Measurements from ENCODE around the gene RSPH4A. TPM values are rescaled to one million over a fixed set of nuclear protein-coding genes. Genes with fewer than 3 reads are reported as not detected.

The RSPH4A gene
- total and polyA plus RNA-seq, 2 donors (not counting 3 experiments of a cell fraction or from before 2014, with no cell fraction given): 0.06 to 0.15 TPM

- Histone ChIP-seq H3K27me3 (ENCODE audit: control insufficient read depth in 2 of 2, insufficient read depth in 2 of 2, low read length in 2 of 2) (peaks cover 0 to 3% of the 10 kb centered on the region in 2 experiments), H2AFZ (ENCODE audit: low read depth, low read length) (no peak overlapping the region), H3K9ac (replicated peaks; ENCODE audit: extremely low read depth, insufficient read depth, low read length) (no peak overlapping the region), H3K36me3 (ENCODE audit: control insufficient read depth in 2 of 2, extremely low read depth in 1 of 2, insufficient read depth in 2 of 2, low read length in 2 of 2) (no peaks in the 10 kb centered on the region), H3K79me2 (ENCODE audit: control insufficient read depth, insufficient read depth, low read length) (no peaks in the 10 kb centered on the region), H3K4me2 (ENCODE audit: insufficient read depth, low read length) (no peak overlapping the region), H4K20me1 (replicated peaks; ENCODE audit: control insufficient read depth, extremely low read depth, insufficient read depth, low read length) (no peaks in the 10 kb centered on the region), H3K27ac (ENCODE audit: insufficient read depth, low read depth, low read length) (no peak overlapping the region), H3K9me1 (replicated peaks; ENCODE audit: control insufficient read depth, extremely low read depth, insufficient read depth, low read length) (no peaks in the 10 kb centered on the region), H3K4me1 (ENCODE audit: control insufficient read depth, extremely low read depth, insufficient read depth, low read length) (peaks cover 4% of the 10 kb centered on the region), H3K4me3 (replicated peaks in 1 of 3; ENCODE audit: insufficient read depth in 1 of 3, low read depth in 1 of 3, low read length in 3 of 3) (no peak overlapping the region), H3K9me3 (replicated peaks; ENCODE audit: control insufficient read depth, insufficient read depth, low read length) (no peaks in the 10 kb centered on the region)
- DNase-seq (ENCODE audit: low read depth, low spot score): no peak
- POLR2A ChIA-PET: no interaction called here
- no TSS peak for BruUV-seq (replicated peaks)
- no peak for FAIRE-seq
- dilution Hi-C loops (cut with MboI; ENCODE audit: extremely low pct_ligation_motif_present, low sequenced_read_pairs): no loop called here
- TF ChIP-seq FOS (IDR thresholded peaks at IDR 0.05; ENCODE audit: borderline replicate concordance, insufficient read depth, low read length) (no peak), GATA2 (IDR thresholded peaks at IDR 0.05; ENCODE audit: insufficient read depth, insufficient read length, low read depth, low read length) (no peak), CTCF (IDR thresholded peaks at IDR 0.05; ENCODE audit: extremely low read depth in 1 of 2, insufficient read depth in 1 of 2, low read depth in 1 of 2, low read length in 2 of 2) (no peak), POLR2A (IDR thresholded peaks at IDR 0.05; ENCODE audit: low read depth, low read length) (no peak), MAX (IDR thresholded peaks at IDR 0.05; ENCODE audit: insufficient read depth, insufficient read length) (no peak), EZH2 (IDR thresholded peaks at IDR 0.05; ENCODE audit: borderline replicate concordance, low read depth, low read length, severe bottlenecking) (no peak), MYC (IDR thresholded peaks at IDR 0.05; ENCODE audit: low read depth, low read length) (no peak), POLR2AphosphoS5 (IDR thresholded peaks at IDR 0.05; ENCODE audit: insufficient read depth, low read depth, low read length) (no peak), JUN (IDR thresholded peaks at IDR 0.05; ENCODE audit: borderline replicate concordance, insufficient read depth, insufficient read length, low read depth) (no peak)
- CTCF ChIA-PET: no interaction called here
- intact Hi-C loops (cut with micrococcal nuclease): loop anchor here (10.0 kb wide), 1 partner anchor 354 kb away; no protein-coding TSS in a partner anchor
Observed at GRCh38 chr6:116611056-116611455, 5.2 kb upstream of the RSPH4A start.
